RWPE1 (cell line): ENCODE data around the gene FIS1.

Experiments used
- CTCF ChIA-PET: fragments of 350-600 bp; sonication (Branson Sonifier 250); formaldehyde crosslinking; extraction: SDS; loops from one replicate; lab custom pipeline; 2021; lab: Yijun Ruan, JAX
- POLR2A ChIA-PET: fragments of 400-600 bp; formaldehyde crosslinking; extraction: SDS; loops from one replicate; lab custom pipeline; 2020; ENCODE audit warnings: antibody characterized with exemption; ENCODE audit not compliant: low non-redundant PET; lab: Yijun Ruan, JAX
- DNase-seq: peaks from one replicate; pipeline ENCODE4 v3.0.0; 2012; ENCODE audit warnings: low spot score
- H3K27ac ChIP-seq: fragments of 450-650 bp; 2 replicates; pipeline ENCODE4 v1.5.1; 2017
- TF ChIP-seq, protein P1 (sequence below): fragments of 450-650 bp; conservative IDR thresholded peaks from 2 replicates; pipeline ENCODE4 v1.5.1; 2017; ENCODE audit warnings: low read depth, mild to moderate bottlenecking

FIS1 gene

DNA sequence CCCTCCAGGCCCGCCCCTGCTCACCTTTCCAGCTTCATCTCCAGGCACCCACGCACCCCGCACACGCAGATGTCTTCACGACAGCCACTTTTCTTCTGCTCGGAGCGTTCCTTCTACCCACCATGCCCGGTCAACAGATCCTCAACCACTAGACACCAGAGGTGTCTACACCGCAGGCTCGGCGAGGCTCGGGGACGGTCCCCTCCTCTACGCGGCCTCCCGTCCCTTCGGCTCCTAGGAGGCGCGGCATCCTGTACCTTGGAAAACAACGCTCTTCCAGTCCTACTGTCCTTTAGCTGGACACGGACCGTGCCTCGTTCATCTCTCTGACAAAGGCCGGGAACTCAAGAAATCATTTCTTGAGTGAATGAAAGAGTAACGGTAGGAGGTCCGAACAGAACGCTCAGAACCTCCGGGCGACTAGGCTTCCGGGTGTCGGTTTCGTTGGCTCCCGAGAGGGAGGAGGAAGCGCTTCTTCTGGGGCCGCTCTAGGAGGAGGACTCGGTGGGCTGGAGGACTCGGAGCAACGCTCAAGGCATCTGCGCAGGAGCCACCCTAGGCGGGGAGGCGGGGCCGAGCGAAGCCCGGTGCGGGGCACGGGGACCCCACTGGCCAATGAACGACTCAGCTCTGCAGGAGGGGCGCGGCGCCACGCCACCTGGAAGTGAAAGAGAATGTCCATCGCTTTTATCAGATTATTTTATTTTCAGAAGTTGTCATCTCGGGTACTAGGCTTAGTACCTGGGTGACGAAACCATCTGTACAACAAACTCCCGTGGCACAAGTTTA, 7.2 kb upstream of the FIS1 start:
- H3K27ac ChIP-seq: peak overlapping the region; percentile 80
- peak; percentile 98 for DNase-seq
- ChIA-PET CTCF (interaction anchor here (1.0 kb wide), 1 partner anchor 31 kb away, joined by 3 read pairs; no protein-coding TSS in a partner anchor), POLR2A (no interaction called here)
- TF ChIP-seq, protein P1, sequence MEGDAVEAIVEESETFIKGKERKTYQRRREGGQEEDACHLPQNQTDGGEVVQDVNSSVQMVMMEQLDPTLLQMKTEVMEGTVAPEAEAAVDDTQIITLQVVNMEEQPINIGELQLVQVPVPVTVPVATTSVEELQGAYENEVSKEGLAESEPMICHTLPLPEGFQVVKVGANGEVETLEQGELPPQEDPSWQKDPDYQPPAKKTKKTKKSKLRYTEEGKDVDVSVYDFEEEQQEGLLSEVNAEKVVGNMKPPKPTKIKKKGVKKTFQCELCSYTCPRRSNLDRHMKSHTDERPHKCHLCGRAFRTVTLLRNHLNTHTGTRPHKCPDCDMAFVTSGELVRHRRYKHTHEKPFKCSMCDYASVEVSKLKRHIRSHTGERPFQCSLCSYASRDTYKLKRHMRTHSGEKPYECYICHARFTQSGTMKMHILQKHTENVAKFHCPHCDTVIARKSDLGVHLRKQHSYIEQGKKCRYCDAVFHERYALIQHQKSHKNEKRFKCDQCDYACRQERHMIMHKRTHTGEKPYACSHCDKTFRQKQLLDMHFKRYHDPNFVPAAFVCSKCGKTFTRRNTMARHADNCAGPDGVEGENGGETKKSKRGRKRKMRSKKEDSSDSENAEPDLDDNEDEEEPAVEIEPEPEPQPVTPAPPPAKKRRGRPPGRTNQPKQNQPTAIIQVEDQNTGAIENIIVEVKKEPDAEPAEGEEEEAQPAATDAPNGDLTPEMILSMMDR: no peak

- ChIA-PET CTCF (interaction anchor here (0.7 kb wide), 1 partner anchor 80 kb away, joined by 3 read pairs; no protein-coding TSS in a partner anchor), POLR2A (no interaction called here)
- DNase-seq: no peak
- TF ChIP-seq, protein P1: no peak
- no peak overlapping the region for H3K27ac ChIP-seq
Measured at GRCh38 chr7:101250324-101250723, 5.4 kb upstream of the FIS1 start.

DNA sequence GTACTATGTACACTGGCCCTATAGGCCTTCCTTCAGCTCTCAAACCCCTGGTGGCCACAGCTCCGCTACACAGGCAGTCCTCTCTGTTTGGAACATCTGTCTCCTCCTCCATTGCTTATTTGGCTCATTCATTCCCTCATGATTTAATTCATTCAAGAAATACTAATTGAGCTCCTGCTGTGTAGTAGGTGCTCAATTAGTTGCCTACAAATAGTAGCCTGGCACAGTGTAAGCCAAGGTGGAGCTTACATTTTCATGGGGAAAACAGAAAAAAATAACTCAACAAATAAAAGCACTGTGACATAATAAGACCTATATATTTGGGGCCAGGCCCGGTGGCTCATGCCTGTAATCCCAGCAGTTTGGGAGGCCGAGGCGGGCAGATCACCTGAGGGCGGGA, 3.4 kb upstream of the FIS1 start:
- no peak for DNase-seq
- POLR2A ChIA-PET: no interaction called here
- CTCF ChIA-PET: no interaction called here
- TF ChIP-seq, protein P1: no peak
- H3K27ac ChIP-seq: no peak overlapping the region

GRCh38 chr7:101245147-101245668, 327 bp upstream of the FIS1 start:
- POLR2A ChIA-PET: no interaction called here
- CTCF ChIA-PET: interaction anchor here (0.5 to 3.0 kb wide), 6 partner anchors 9 to 162 kb away, joined by 3 to 12 read pairs (median 3); no protein-coding TSS in a partner anchor

GRCh38 chr7:101243646-101244374, 1.1 kb downstream of the FIS1 start:
- peak overlapping the region; percentile 90 for H3K27ac ChIP-seq
- POLR2A ChIA-PET: interaction anchor here (0.8 to 1.0 kb wide), 4 partner anchors 26 to 354 kb away, joined by 3 to 6 read pairs (median 4); partner anchors contain the start of genes AP1S1, PLOD3, UFSP1 and ZNHIT1
- TF ChIP-seq, protein P1: no peak
- no peak for DNase-seq
- CTCF ChIA-PET: interaction anchor here (0.5 to 3.0 kb wide), 21 partner anchors 9 to 349 kb away, joined by 3 to 20 read pairs (median 4); partner anchors contain the start of genes PLOD3 and ZNHIT1

More at GRCh38 chr7:101245147-101245668, 327 bp upstream of the FIS1 start:
- TF ChIP-seq, protein P1: no peak
- H3K27ac ChIP-seq: peak overlapping the region; percentile 90
- peak; percentile 87 for DNase-seq
